Adrenal gland (tissue), 5 donors: ENCODE data around the gene FKRP.

ENCODE experiments used
- POLR2A ChIP-seq, 2 donors: fragments of 450-650 bp; IDR thresholded peaks; one replicate each; pipeline ENCODE4 v1.6.1; 2017; ENCODE audit warnings: antibody characterized with exemption in 2 of 2, mild to moderate bottlenecking in 2 of 2, moderate library complexity in 1 of 2
- TF ChIP-seq, protein P1 (sequence below), 6 experiments: fragments of 450-650 bp in 4 of 6; fragments of 200-600 bp in 2 of 6; sonication (generic) in 1 of 6; IDR thresholded peaks; 1 replicate in 5 of 6; 2 replicates in 1 of 6; pipeline versions ENCODE4 v1.5.1 to v1.8.0; 2016 to 2021; ENCODE audit warnings: antibody characterized with exemption in 6 of 6, mild to moderate bottlenecking in 2 of 6, moderate library complexity in 1 of 6
- donor health status: DM: no; HTN: no; CAD: no.

DNA sequence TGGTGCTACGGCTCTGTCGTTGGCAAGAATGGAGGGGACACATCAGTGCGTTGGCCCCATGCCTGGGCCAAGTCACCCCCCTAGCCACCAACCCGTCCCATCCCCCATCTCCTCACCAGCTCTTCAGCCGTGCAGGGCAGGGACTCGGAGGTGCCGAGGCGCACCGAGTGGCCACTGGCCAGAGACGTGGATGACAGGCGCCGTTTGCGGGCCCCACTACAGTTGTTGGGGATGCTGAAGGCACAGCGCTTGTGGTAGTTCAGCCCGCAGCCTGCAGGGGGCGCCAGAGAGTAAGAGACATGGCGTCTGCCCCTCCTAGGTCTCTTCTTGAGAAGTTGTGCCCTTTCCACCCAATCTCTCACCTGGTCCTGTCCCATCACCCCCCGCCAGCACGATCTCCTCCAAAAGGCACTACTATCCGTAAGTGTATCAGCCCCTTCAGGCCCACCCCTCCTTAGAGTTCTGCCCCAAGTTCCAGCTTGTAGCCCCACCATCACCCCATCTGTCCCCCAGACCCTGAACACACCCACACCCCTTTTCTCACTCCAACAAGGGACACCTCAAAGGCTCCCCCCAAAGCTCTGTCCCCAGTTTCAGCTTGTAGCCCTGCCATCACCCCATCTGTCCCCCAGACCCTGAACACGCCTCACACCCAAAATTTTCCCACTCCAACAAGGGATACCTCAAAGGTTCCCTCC lies 41.3 kb upstream of the FKRP start:
- TF ChIP-seq, protein P1, sequence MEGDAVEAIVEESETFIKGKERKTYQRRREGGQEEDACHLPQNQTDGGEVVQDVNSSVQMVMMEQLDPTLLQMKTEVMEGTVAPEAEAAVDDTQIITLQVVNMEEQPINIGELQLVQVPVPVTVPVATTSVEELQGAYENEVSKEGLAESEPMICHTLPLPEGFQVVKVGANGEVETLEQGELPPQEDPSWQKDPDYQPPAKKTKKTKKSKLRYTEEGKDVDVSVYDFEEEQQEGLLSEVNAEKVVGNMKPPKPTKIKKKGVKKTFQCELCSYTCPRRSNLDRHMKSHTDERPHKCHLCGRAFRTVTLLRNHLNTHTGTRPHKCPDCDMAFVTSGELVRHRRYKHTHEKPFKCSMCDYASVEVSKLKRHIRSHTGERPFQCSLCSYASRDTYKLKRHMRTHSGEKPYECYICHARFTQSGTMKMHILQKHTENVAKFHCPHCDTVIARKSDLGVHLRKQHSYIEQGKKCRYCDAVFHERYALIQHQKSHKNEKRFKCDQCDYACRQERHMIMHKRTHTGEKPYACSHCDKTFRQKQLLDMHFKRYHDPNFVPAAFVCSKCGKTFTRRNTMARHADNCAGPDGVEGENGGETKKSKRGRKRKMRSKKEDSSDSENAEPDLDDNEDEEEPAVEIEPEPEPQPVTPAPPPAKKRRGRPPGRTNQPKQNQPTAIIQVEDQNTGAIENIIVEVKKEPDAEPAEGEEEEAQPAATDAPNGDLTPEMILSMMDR (IDR thresholded peaks at IDR 0.05) = peak; percentile 80 to 99 (median 90)
- no peak for TF ChIP-seq POLR2A (IDR thresholded peaks at IDR 0.05)
